Activated T-helper 9 cell treated with anti-CD3 and anti-CD28 coated beads, Interleukin-2, amount 50 U/mL, for 16 hours (primary cell): ENCODE results near the gene GALR2.

Experiments used
- DNase-seq: peaks from one replicate; pipeline ENCODE4 v3.0.0-alpha.2; 2020; ENCODE audit warnings: low read depth

The GALR2 gene

GRCh38 chr17:76079956-76080767 is 5.6 kb downstream of the GALR2 start:
- DNase-seq = no peak

- no peak for DNase-seq
These were observed 6.2 kb downstream of the GALR2 start for GRCh38 chr17:76080768-76081287.

GRCh38 chr17:76081295-76082210 is 7.0 kb downstream of the GALR2 start:
- DNase-seq = no peak

- DNase-seq = no peak
These were observed 8.0 kb downstream of the GALR2 start for GRCh38 chr17:76082326-76083251.

GRCh38 chr17:76083536-76084182 is 9.1 kb downstream of the GALR2 start:
- DNase-seq = no peak

GRCh38 chr17:76085066-76085730 is 10.6 kb downstream of the GALR2 start:
- no peak for DNase-seq

GRCh38 chr17:76085731-76086366 is 11.3 kb downstream of the GALR2 start:
- no peak for DNase-seq

GRCh38 chr17:76086384-76086783 is 11.8 kb downstream of the GALR2 start:
- DNase-seq = no peak

GRCh38 chr17:76087531-76087930 is 12.9 kb downstream of the GALR2 start:
- DNase-seq = no peak

GRCh38 chr17:76088041-76088867 is 13.7 kb downstream of the GALR2 start:
- no peak for DNase-seq

- DNase-seq = no peak
These were observed 14.4 kb downstream of the GALR2 start for GRCh38 chr17:76088868-76089576.

GRCh38 chr17:76089680-76090516 is 15.3 kb downstream of the GALR2 start:
- no peak for DNase-seq

- no peak for DNase-seq
These were observed 16.0 kb downstream of the GALR2 start for GRCh38 chr17:76090517-76091129.

GRCh38 chr17:76091526-76092286 is 17.1 kb downstream of the GALR2 start:
- DNase-seq = no peak

- DNase-seq = no peak
These were observed 18.2 kb downstream of the GALR2 start for GRCh38 chr17:76092526-76093413.
